CD1c-positive myeloid dendritic cell (primary cell): Measurements from ENCODE around the gene SNTG2.
"Not testable (repeated sequence)": the region's sequence is repeated elsewhere in the genome, so short reads cannot be mapped to it uniquely, and the experiment has no call there.

Experiments
- DNase-seq: peaks from one replicate; pipeline ENCODE4 v3.0.0-alpha.2; 2016; ENCODE audit errors: extremely low spot score

The SNTG2 gene

DNA sequence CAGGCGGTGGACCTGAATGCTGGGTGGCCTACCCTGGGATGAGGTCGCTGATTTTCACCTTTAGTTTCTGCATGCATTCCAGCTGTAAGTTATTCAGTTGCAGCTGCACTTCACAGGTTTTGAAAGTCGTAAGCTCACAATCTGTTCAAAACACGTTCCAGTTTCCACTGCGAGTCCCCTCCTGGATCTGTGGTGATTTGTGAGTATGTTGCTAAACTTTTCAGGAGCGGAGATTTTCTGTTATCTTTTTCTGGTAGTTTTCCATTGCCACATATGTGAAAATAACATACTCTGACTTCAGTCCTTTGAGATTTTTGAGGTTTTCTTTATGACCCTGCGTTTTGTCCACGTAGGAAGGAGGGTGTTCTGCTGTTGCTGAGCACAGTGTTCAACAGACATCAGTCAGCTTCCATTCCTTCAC lies 102.1 kb downstream of the SNTG2 start:
- DNase-seq = no peak

DNA sequence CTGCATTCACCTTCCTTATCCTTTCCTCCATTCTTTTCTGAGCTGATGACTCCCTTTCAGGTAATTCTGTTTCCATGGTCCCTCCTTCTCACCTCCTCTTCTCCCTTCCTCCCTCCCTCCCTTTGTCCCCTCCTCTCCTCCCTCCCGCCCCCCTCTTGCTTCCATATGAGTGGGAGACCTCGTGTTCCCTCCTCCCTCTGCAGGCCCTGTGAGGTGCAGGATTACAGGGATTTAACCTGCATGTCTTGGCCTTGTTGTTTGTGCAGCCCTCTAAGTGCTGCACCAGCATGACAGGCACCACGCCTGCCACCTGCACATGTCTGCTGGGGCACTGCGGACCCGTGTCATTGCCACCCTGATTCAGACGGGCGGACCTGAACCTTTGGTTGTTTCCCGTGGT lies 103.1 kb downstream of the SNTG2 start:
- no peak for DNase-seq

DNA sequence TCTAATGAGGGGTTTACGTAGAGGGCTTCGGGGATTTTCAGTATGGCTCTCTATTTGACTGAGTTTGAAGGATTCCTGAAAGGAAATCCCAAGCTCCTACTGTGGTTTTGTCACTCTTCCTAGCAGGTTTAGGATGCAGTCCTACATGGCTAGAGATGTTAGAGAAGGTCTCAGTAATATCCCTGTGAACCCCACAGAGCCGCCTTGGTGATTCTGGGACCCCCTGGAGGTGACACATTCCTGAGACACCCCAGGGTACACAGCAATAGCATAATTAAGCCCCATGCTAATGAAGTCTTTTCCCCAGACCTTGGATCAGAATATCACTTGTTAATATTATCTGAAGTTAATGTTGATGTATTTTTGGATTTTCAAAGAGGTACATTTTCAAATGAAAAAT lies 103.8 kb downstream of the SNTG2 start:
- DNase-seq = no peak

DNA sequence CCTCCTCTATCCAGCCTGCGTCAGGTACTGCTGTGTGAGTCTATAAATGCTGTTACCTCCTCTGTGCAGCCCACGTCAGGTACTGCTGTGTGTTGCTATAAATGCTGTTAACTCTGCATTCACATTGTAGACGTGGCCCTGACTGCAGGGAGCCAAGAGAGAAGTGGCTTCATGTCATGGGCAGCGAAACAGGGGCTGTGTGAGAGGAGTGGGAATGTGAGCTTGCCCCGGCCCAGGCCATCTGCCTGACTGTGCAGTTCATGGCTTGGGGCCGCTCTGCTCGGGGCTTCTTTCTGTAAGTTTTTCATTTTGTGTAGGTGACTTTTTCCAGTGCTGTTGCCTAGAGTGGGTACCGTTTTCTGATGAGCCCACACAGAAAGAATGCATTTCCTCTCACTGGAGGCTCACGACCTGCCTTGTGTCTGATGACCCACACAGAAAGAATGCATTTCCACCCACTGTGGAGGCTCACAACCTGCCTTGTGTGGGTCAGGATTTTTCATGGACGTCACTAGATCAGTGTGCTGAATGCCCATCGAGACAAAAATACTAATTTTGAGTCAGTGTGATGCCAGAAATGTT lies 104.5 kb downstream of the SNTG2 start:
- no peak for DNase-seq

DNA sequence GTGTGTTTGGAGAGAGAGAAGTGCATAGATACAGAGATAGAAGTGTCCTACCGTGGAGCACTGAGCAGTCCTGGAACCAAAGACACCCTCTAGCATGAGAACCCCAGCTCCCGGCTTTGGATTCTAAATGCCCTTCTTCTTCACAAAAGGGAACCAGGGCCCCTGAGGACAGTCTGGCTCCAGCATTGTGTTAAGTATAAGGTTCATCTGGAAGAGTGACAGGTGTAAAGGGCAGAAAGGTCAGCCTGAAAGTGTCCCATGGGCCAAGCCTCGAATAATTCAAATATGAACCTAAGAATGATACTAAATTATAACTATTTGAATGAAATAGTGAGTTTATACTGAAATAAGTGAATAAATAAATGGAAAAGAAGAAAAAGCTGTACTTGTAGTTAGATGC lies 109.7 kb downstream of the SNTG2 start:
- DNase-seq = no peak

GRCh38 chr2:1060987-1061386 lies 110.3 kb downstream of the SNTG2 start:
- DNase-seq = no peak

DNA sequence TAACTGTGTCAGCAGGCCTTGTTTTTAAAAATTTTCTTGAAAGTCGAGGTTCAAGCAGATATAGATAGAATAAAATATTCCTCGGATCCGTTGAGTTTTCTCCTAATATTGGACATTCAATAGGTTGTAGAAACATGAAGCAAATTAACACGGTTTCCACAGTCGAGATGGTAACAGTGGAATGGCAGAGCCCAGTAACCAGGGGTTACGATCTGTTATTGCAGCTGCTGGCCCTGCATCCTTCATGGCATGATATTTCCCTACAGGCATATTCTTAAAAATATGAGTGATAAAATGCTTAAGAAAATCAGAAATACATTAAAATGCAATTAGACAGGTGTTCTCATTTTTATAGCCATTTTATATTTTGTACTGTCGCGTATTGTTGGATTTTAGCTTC lies 117.6 kb downstream of the SNTG2 start:
- DNase-seq = no peak

DNA sequence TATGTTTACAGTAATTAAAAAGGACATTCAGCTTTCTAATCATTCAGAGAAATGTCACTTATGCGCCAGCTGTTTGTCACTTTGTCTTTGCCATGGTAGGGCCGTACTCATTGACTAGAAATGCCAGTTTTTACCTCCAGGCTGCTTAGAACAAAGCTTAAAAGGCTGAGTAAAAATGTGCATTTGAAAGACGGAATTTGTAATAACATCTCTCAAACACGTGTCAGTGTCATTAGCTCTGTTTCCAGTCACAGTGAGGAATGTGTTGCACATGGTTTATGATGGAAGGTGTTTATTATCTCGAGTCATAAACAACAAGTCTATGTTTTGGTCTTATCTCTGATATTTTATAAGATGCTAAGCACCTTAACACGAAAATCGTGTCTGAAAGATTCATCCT lies 118.2 kb downstream of the SNTG2 start:
- DNase-seq = no peak

- no peak for DNase-seq
Observed at GRCh38 chr2:1069847-1070246, 119.2 kb downstream of the SNTG2 start.

DNA sequence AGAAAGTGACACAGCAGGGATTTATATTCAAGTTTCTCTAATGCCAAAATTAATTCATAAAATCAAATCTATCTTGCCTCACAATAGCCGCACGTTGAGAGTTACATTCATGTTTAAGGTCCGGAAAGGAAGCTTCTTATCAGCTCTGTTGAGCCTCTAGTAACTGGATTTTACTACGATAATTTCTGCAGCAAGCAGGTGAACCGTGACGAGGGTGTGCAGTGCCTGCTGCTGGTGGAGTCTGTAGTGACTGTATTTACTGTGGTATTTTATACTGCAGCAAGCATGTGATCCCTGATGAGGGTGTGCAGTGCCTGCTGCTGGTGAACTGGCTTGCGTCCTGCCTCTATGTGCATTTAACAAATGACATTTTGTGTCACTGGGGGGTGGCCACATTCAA lies 120.0 kb downstream of the SNTG2 start:
- no peak for DNase-seq

DNA sequence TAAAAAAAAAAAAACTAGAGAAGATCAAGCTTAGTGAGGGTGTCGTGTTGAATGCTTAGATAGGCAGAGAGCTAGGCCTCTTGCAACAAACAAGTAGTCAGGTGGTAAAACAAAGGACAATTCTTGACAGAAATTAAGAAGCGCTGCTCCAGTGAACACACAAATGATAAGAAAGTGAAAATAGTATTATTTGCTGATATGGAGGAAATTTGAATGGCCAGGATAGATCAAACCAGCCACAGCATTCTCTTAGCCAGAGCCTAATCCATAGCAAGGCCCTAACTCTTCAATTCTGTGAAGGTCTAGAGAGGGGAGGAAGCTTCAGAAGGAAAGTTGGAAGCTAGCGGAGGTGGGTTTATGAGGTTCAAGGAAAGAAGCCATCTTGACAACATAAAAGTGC lies 121.0 kb downstream of the SNTG2 start:
- DNase-seq = no peak

DNA sequence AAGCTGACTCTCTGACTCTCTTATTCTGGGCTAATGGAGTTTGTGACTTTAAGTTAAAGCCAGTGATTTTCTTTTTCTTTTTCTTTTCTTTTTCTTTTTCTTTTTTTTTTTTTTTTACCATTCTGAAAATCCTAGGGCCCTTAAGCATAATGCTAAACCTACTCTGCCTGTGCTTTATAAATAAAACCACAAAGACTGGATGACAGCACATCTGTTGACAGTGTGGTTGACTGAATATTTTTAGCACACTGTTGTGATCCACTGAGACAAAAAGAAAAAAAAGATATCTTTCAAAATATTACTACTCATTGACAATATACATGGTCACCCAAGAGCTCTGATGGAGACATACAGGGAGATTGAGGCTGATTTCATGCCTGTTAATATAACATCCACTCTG lies 121.6 kb downstream of the SNTG2 start:
- no peak for DNase-seq

DNA sequence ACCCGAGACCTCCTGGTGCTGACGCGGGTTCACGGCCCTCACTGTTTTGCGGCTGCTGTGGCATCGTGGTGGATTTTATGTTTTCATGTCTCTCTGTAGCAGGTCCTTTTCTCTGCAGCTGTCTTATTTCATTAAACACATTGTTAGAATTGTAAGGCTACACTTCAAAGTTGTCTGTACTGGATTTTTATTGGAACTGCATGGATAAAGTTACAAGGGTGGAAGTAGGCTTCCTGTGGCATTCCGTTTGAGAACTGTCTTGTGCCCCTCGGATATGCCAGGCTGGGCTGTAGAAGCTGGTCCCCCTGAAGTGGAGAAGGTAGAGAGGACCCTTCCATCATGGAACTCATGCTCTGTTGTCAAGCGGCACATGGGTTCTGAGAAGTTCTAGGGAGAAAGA lies 127.3 kb downstream of the SNTG2 start:
- no peak for DNase-seq

GRCh38 chr2:1078326-1078725 lies 127.7 kb downstream of the SNTG2 start:
- no peak for DNase-seq

- DNase-seq = no peak
Observed at GRCh38 chr2:1079873-1080799, 129.5 kb downstream of the SNTG2 start.

DNA sequence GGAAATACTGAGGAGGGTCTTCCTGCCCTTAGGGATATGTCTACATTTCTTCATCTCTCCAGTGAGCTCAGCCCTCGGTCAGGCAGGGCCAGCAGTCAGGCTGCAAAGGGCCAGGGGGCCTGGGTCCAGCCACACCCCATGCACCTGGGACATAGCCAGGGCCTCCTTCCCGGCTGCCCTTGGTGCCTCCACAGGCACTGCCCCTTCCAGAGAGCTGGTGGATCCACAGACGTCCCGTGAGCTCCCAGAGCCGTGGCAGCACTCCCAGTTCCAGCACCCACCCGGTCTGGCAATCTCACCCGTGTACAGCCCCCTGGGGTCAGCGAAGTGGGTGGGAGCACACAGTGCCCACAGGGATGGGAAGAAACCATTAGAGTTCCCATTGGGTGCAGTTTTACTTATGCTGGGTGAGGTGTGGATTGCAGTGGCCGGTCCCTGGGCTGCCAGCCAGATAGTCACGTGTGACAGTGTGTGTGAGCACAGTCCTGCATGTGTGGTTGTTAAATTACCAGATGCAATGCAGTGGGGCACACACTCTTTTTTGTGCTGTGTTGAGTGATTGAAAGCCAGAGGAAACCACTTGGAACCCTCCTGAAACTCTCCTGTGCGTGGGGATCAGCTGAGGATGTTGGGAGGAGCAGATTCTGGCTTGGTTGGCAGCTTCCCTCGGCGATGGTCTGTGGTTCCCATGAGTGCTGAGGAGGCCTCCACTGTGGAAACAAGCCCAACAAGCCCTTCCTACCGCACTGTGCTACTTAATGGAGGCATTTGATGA lies 131.0 kb downstream of the SNTG2 start:
- no peak for DNase-seq

DNA sequence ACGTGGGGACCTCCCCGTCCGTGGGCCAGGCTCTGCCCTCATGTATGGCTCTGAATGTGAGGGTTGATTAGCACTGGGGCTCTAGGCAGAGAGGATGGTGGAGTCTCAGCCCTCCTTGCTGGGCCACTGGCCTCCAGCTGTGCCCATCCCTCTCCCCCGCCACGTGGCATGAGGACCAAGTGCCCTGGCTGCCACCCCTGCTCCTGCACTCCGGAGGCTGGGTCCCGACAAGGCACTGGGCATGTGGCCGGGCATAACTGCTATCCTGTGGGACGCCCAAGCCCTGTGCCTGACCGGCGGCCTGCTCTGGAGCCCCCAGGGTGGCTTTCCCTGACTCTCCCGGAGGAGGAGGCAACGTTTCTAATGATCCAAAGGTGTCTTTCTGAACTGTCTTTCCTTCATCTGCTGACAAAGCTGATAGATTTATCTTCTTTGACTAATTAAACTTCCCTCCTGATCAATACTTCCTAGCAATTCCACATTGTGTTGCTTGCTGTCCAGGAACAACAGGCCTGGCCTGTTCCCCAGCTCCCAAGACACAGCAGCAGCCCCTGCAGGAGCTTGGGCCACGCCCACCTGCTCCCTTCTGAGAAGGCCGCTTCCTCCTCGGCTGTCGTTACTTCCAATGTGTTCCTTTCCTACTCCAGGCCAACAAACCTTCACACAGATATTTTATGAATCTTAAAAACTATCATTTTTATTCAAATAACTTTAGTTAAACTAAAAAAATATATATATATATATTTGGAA lies 132.0 kb downstream of the SNTG2 start:
- no peak for DNase-seq

DNA sequence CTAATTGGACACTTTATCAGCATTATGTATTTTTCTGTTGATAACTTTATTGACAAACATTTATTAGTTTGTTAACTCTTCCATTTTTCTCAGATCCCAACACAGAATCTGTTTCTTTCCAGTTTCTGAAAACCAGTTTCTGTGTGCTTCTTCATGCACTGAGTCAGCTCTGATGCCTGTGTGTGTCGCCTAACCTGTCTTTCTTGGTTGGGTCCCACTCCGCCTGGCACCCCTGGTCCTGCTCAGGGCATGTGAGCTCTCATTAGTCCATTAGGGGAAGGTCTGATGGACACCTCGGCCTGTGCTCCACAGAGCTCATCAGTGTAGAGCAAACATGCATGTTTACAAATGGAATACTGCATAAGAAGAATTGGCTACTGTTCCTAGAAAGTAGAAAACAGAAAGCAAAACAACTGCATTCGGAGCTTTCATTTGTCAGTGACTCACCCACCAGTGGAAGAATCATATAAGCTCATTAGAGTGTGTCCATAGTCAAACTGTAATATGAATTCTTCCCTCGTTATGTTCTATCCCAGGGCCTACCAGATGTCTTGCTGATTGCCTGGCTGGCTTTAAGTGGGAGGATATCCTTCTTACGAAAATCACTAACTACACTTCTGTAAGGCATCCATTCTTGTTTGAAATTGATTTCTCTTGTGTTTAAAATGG lies 137.7 kb downstream of the SNTG2 start:
- DNase-seq = no peak

DNA sequence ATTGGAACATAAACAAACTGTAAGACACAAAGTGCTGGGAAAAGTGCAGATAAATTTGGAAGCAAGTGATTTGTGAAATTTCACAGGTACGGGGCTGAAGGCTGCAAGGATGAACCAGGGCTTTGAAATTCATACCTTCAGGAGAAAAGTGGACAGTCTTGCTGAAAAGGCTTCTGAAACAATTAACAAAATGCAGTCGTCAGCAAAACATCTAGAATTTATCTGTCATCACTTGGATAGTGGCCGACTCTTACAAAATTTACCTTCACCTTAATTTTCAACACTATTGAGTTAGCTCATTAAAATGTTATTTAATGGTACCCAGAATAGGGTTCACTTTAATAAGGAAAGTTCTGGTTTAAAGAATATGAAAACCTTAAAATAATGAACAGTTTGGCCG lies 138.3 kb downstream of the SNTG2 start:
- DNase-seq = no peak

DNA sequence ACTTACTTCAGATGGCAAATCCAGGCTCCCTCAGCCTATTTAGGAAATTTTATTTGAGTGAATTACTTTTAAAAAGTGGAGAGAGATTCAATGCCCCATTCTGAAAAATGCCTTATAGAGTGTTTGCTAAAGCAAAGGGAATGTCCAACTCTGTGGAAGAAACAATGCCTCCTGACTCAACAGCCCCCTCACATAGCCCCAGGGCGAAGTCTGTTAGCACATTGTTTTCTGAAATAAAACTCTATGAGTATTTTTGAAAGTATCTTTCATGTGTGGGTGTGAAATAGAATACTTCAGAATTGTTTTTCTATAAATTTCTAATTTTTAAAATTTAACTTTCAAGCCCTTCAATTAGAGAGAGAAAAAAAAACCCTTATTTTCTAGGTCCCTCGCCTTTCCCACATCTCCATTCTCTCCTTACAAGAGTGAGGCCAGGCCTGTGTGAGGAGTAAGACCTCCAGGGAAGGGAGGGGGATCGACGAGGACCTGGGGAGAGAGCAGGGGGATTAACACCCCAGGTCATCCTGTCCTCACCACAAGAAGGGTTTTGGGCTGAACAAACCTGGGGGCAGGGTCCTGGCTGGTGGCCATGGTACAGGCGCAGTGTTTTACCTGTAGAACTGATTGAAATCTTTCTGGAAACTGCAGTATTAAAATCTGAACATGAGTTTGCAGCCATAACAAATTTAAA lies 141.4 kb downstream of the SNTG2 start:
- no peak for DNase-seq

- DNase-seq = not testable (repeated sequence)
Observed at GRCh38 chr2:1093668-1094067, 143.0 kb downstream of the SNTG2 start.
